ENCODE data around the gene KCMF1. TPM values are rescaled to one million over a fixed set of nuclear protein-coding genes. Genes with fewer than 3 reads are reported as not detected.
A peak's percentile ranks its signal among the peaks of the same experiment; 100 is the strongest.

KCMF1 gene
- total and polyA plus RNA-seq, 11 donors: 10.9 to 104 (median 80.0) TPM

DNA sequence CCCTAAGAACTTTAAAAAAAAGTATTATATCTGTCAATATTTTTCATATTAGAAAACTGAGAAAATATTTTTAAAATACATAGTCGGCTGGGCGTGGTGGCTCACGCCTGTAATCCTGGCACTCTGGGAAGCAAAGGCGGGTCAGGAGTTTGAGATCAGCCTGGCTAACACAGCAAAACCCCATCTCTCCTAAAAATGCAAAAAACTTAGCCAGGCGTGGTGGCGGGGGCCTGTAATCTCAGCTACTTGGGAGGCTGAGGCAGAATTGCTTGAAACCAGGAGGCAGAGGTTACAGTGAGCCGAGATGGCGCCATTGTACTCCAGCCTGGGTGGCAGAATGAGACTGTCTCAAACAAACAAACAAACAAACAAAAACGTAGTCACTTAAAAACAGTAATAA lies 5.1 kb upstream of the KCMF1 start:
- Histone ChIP-seq H3K36me3 (peaks cover 0 to 24% (median 11%) of the 10 kb centered on the region in 9 donors), H3K27me3 (no peaks in the 10 kb centered on the region), H3K9me3 (no peaks in the 10 kb centered on the region), H3K4me3 (no peak overlapping the region), H3K27ac (no peak overlapping the region), H3K4me1 (peaks cover 6 to 58% (median 17%) of the 10 kb centered on the region in 12 donors)
- intact Hi-C loops (cut with DNase I): no loop called here
- ATAC-seq (no peak), DNase-seq (no peak)
- TF ChIP-seq, protein P1, sequence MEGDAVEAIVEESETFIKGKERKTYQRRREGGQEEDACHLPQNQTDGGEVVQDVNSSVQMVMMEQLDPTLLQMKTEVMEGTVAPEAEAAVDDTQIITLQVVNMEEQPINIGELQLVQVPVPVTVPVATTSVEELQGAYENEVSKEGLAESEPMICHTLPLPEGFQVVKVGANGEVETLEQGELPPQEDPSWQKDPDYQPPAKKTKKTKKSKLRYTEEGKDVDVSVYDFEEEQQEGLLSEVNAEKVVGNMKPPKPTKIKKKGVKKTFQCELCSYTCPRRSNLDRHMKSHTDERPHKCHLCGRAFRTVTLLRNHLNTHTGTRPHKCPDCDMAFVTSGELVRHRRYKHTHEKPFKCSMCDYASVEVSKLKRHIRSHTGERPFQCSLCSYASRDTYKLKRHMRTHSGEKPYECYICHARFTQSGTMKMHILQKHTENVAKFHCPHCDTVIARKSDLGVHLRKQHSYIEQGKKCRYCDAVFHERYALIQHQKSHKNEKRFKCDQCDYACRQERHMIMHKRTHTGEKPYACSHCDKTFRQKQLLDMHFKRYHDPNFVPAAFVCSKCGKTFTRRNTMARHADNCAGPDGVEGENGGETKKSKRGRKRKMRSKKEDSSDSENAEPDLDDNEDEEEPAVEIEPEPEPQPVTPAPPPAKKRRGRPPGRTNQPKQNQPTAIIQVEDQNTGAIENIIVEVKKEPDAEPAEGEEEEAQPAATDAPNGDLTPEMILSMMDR (IDR thresholded peaks at IDR 0.05): no peak
- no peak for TF ChIP-seq POLR2A (IDR thresholded peaks at IDR 0.05)
- WGBS, 4 donors: 96 to 97% (median 96%) methylated on average over 9 of the region's 9 CpGs

DNA sequence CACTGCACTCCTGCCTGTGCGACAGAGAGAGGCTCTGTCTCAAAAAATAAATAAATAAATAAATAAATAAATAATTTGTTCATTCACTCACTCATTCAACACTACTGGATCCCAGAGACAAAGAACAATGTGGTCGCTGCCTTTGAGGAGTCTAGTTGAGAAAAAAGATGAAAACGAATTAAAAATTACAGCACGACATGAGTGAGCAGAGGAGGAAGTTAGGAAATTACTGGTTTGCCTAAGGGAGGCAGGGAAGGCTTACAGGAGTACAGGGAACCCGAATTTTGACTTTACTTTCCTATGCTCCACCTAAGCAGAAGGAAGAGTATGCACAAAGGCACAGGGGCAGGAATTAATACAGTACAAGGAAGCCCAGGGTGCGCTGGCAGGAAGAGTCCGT lies 4.2 kb upstream of the KCMF1 start:
- 87 to 95% (median 93%) methylated on average over 7 of the region's 7 CpGs for WGBS, 4 donors
- Histone ChIP-seq H3K36me3 (peaks cover 0 to 21% (median 11%) of the 10 kb centered on the region in 9 donors), H3K4me1 (peaks cover 6 to 58% (median 17%) of the 10 kb centered on the region in 12 donors), H3K4me3 (no peak overlapping the region), H3K27ac (no peak overlapping the region), H3K27me3 (no peaks in the 10 kb centered on the region), H3K9me3 (no peaks in the 10 kb centered on the region)
- ATAC-seq (no peak), DNase-seq (no peak)
- intact Hi-C loops (cut with DNase I): no loop called here
- no peak for TF ChIP-seq POLR2A (IDR thresholded peaks at IDR 0.05)
- TF ChIP-seq, protein P1 (IDR thresholded peaks at IDR 0.05): no peak

DNA sequence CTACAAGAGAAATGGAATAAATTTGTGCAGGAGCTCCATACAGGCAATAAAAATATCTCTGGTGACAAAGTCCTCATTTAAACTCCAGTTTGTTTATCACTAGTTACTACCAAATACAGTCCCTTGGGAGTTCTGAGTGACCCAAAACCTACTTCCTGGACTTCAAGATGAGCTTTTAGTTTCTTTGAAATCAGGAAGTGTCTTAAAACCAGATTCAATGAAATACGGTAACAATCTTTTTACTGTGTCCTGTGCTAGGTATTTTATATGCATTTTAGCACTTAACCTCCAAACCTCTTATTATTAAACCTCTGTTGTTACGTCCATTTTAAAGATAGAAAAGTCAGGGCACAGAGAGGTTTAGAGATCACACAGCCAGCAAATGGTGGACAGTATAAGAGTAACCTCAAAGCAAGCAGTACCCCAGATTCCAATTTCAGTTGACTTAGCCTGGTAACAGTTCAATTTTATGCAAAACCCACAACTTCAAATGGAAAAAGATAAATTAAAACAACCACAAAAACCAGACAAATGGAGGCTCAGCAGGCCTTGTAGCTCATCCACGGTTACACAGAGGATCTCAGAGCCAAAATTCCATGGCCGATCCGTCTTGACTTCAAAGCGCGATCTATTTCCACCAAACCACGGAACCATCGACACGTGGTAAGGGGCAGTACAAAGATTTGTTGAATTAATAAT lies 1.3 kb upstream of the KCMF1 start:
- 4 to 6% (median 5%) methylated on average over 10 of the region's 10 CpGs for WGBS, 4 donors
- Histone ChIP-seq H3K27ac (peak overlapping the region; percentile 85 to 98 (median 96)), H3K27me3 (no peaks in the 10 kb centered on the region), H3K36me3 (peaks cover 0 to 21% (median 10%) of the 10 kb centered on the region in 9 donors), H3K4me3 (peak overlapping the region; percentile 74 to 98 (median 90)), H3K4me1 (peaks cover 6 to 69% (median 37%) of the 10 kb centered on the region in 12 donors), H3K9me3 (no peaks in the 10 kb centered on the region)
- TF ChIP-seq POLR2A (IDR thresholded peaks at IDR 0.05): no peak
- TF ChIP-seq, protein P1 (IDR thresholded peaks at IDR 0.05): no peak
- DNase-seq: no peak
- ATAC-seq: no peak
- intact Hi-C loops (cut with DNase I): loop anchor here in 4 of 10 donors (2.0 to 5.0 kb wide), 3 partner anchors 43 to 65 kb away; partner anchors contain the start of gene TMSB10 (in 1 of the 4)

DNA sequence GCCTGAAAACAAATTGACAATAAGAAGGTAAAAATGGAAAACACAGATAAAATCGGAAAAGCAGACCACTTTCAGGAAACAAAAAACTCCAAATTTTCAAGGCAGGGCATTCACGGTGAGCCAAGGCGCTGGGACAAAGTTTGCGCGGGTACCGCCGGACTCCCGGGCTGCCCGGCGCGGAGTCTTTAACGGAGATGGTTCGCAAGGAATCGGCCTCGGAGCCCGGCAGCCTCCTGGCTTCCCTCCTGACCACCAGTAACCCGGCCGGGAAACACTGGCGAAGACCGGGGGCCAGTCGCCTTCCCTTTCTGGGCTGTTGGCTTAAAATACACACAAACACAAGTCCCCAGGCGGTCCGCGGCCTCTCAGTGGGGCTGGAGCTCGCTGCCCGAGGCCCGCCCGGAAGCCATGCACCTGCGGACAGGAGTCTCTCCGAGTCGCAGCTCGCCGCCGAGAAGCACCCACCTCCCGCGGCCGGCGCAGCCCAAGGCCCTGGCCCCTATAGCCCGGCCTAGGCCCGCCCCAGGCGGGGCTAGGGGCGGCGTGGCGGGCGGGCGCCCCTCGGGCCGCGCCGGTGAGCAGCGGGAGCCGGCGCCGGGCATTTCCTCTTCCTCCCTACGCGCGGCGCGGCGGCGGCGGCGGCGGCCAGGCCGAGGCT lies 622 bp upstream of the KCMF1 start:
- intact Hi-C loops (cut with DNase I): loop anchor here in 4 of 10 donors (2.0 to 5.0 kb wide), 3 partner anchors 42 to 66 kb away; partner anchors contain the start of gene TMSB10 (in 1 of the 4)
- no peaks in the 10 kb centered on the region for H3K9me3 ChIP-seq
- H3K36me3 ChIP-seq: peaks cover 0 to 17% (median 10%) of the 10 kb centered on the region in 9 donors
- no peaks in the 10 kb centered on the region for H3K27me3 ChIP-seq
- DNase-seq: peak; percentile 59 to 84 (median 70)
- WGBS, 4 donors: 0 to 1% (median 0%) methylated on average over 35 to 65 of the region's 65 CpGs
- peaks cover 6 to 69% (median 38%) of the 10 kb centered on the region in 12 donors for H3K4me1 ChIP-seq
- peak overlapping the region; percentile 74 to 98 (median 90) for H3K4me3 ChIP-seq
- peak in 1 of 2 donors; percentile 41 for TF ChIP-seq POLR2A (IDR thresholded peaks at IDR 0.05)
- TF ChIP-seq, protein P1 (IDR thresholded peaks at IDR 0.05): no peak
- peak overlapping the region; percentile 85 to 98 (median 96) for H3K27ac ChIP-seq
- peak; percentile 50 to 75 (median 69) for ATAC-seq

All from heart left ventricle (tissue), 16 donors.